ENCODE measurements around the gene KCNK7. TPM values are rescaled to one million over a fixed set of nuclear protein-coding genes. Genes with fewer than 3 reads are reported as not detected.
"Not testable (repeated sequence)": the region's sequence is repeated elsewhere in the genome, so short reads cannot be mapped to it uniquely, and the experiment has no call there.

KCNK7 gene
- total and polyA plus RNA-seq, 4 donors = 0.46 to 2.8 (median 1.3) TPM

GRCh38 chr11:65569164-65569972, 26.2 kb downstream of the KCNK7 start:
- 6 to 7% methylated on average over 28 of the region's 28 CpGs for WGBS, 2 donors
- ATAC-seq (ENCODE audit: insufficient read depth, low FRiP score) (peak; percentile 9), DNase-seq (no peak)
- Histone ChIP-seq H3K9ac (ENCODE audit: insufficient read depth in 1 of 2, low read length in 2 of 2) (peak overlapping the region; percentile 17 to 88), H3K27me3 (ENCODE audit: control insufficient read depth in 3 of 3, insufficient read depth in 3 of 3, low read length in 2 of 3) (no peaks in the 10 kb centered on the region), H3K36me3 (ENCODE audit: control insufficient read depth in 4 of 4, insufficient read depth in 4 of 4, low read length in 4 of 4) (peaks cover 0 to 7% (median 2%) of the 10 kb centered on the region in 4 donors), H3K4me1 (ENCODE audit: control insufficient read depth in 5 of 5, insufficient read depth in 5 of 5, low read length in 5 of 5) (peaks cover 5 to 39% (median 26%) of the 10 kb centered on the region in 5 donors), H3K9me3 (ENCODE audit: control insufficient read depth in 4 of 4, insufficient read depth in 3 of 4, low read length in 3 of 4) (no peaks in the 10 kb centered on the region), H3K27ac (ENCODE audit: low read depth in 1 of 2, low read length in 1 of 2) (peak overlapping the region; percentile 88 to 95), H3K4me3 (peak overlapping the region; percentile 70)
- TF ChIP-seq CTCF (IDR thresholded peaks at IDR 0.05; ENCODE audit: control extremely low read depth, extremely low read depth) = no peak

- H3K27ac ChIP-seq (ENCODE audit: low read depth in 1 of 2, low read length in 1 of 2) = peak overlapping the region in 1 of 2 donors; percentile 69
- TF ChIP-seq CTCF (IDR thresholded peaks at IDR 0.05; ENCODE audit: control extremely low read depth, extremely low read depth) = no peak
- ATAC-seq (ENCODE audit: insufficient read depth, low FRiP score) = no peak
- no peak overlapping the region for H3K9ac ChIP-seq (ENCODE audit: insufficient read depth in 1 of 2, low read length in 2 of 2)
- peaks cover 0 to 27% (median 16%) of the 10 kb centered on the region in 5 donors for H3K4me1 ChIP-seq (ENCODE audit: control insufficient read depth in 5 of 5, insufficient read depth in 5 of 5, low read length in 5 of 5)
- H3K27me3 ChIP-seq (ENCODE audit: control insufficient read depth in 3 of 3, insufficient read depth in 3 of 3, low read length in 2 of 3) = no peaks in the 10 kb centered on the region
- no peak for DNase-seq
- no peak overlapping the region for H3K4me3 ChIP-seq
- WGBS, 2 donors = 65 to 86% methylated on average over 7 of the region's 7 CpGs
- H3K36me3 ChIP-seq (ENCODE audit: control insufficient read depth in 4 of 4, insufficient read depth in 4 of 4, low read length in 4 of 4) = peaks cover 0 to 7% (median 2%) of the 10 kb centered on the region in 4 donors
- no peaks in the 10 kb centered on the region for H3K9me3 ChIP-seq (ENCODE audit: control insufficient read depth in 4 of 4, insufficient read depth in 3 of 4, low read length in 3 of 4)
These were observed 29.8 kb downstream of the KCNK7 start for GRCh38 chr11:65565624-65566453.

GRCh38 chr11:65564879-65565559, 30.6 kb downstream of the KCNK7 start:
- not testable (repeated sequence) for H3K27me3 ChIP-seq (ENCODE audit: control insufficient read depth in 3 of 3, insufficient read depth in 3 of 3, low read length in 2 of 3); DNase-seq; ATAC-seq (ENCODE audit: insufficient read depth, low FRiP score); H3K9me3 ChIP-seq (ENCODE audit: control insufficient read depth in 4 of 4, insufficient read depth in 3 of 4, low read length in 3 of 4); H3K4me3 ChIP-seq; H3K9ac ChIP-seq (ENCODE audit: insufficient read depth in 1 of 2, low read length in 2 of 2); H3K36me3 ChIP-seq (ENCODE audit: control insufficient read depth in 4 of 4, insufficient read depth in 4 of 4, low read length in 4 of 4)
- H3K27ac ChIP-seq (ENCODE audit: low read depth in 1 of 2, low read length in 1 of 2) = peak overlapping the region in 1 of 2 donors; percentile 51
- WGBS, 2 donors = 74 to 80% methylated on average over 12 of the region's 12 CpGs
- peaks cover 0 to 33% (median 22%) of the 10 kb centered on the region in 5 donors for H3K4me1 ChIP-seq (ENCODE audit: control insufficient read depth in 5 of 5, insufficient read depth in 5 of 5, low read length in 5 of 5)
